Activated CD4-positive, alpha-beta T cell treated with anti-CD3 and anti-CD28 coated beads, Interleukin-2, amount 50 U/mL, for 16 hours (primary cell): ENCODE results near the gene TMEM178B.

Experiments
- DNase-seq: peaks from one replicate; pipeline ENCODE4 v3.0.0-alpha.2; 2020

The TMEM178B gene

GRCh38 chr7:141265668-141266067 lies 191.8 kb downstream of the TMEM178B start:
- DNase-seq: no peak

DNA sequence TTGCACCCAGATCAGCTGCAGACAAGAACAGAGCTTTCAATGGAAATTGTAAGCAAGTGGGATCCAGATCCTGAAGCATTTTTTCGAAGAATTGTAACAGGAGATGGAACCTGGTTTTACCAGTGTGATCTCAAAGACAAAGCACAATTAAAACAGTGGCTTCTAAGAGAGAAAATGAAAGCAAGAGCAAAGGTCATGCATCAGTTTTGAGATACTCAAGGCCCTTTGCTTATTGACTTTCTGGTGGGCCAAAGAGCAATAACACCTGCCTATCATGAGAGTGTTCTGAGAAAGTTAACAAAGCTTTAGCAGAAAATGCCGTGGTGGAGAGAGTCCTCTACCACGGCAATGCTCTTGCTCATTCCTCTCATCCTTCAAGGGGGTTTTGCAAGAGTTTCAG lies 194.8 kb downstream of the TMEM178B start:
- DNase-seq: no peak

GRCh38 chr7:141271451-141271850 lies 197.6 kb downstream of the TMEM178B start:
- DNase-seq: no peak

- no peak for DNase-seq
These were observed 198.6 kb downstream of the TMEM178B start for GRCh38 chr7:141272417-141272816.

DNA sequence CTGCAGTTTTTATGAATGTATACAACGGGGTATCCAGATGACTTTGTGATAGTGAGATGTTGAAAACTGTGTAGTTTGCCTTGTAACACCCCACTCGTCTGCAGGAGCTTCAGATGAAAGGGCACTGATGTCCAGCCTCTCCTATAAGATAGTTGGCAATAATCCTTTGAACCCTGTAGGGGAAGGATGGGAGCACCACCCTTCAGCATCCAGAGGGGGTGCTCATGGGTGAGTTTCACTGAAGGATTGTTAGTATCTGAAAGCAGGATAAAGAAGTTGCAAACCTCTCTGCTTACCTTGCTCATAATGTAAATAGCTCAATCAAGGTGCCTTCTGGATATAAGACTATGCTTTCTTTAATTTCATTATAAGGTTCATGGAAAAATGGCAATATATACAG lies 201.5 kb downstream of the TMEM178B start:
- DNase-seq: no peak

DNA sequence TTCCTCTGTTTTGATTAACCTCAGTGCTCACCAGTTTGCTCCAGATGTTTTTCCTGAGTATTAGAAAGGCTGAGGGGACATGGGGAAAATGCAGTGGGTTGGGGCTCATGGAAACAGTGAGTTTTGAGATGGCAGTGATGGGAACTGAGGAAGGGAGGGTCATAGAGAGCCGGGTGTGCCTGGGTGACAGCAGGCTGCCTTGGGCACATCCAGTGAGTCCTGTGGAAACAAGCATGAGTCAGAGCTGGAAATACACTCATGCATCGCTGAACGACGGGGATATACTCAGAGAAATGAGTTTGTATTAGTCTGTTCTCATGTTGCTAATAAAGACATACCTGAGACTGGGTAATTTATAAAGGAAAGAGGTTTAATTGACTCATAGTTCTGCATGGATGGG lies 202.2 kb downstream of the TMEM178B start:
- no peak for DNase-seq

GRCh38 chr7:141280100-141280499 lies 206.2 kb downstream of the TMEM178B start:
- no peak for DNase-seq

DNA sequence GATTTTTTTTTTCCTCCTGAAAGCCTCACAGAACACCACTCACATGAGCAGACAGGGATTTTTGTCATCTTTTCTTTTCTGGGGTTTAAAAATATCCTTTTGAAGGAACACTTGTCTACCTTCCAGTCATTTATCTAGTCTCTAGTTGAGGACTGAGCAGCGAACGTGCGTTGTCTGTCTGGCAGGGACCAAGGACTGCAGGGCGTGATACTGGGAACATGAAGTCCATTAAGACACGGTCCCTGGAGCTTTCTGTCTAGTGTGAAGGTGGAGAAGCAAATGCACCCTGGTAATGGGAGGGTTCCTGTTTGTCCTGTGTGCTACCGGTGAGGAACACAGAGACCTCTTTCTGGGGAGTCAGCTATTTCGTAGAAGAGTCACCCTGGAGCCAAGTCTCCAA lies 207.4 kb downstream of the TMEM178B start:
- DNase-seq: no peak

GRCh38 chr7:141286522-141286921 lies 212.7 kb downstream of the TMEM178B start:
- no peak for DNase-seq

- no peak for DNase-seq
These were observed 214.1 kb downstream of the TMEM178B start for GRCh38 chr7:141287936-141288335.

DNA sequence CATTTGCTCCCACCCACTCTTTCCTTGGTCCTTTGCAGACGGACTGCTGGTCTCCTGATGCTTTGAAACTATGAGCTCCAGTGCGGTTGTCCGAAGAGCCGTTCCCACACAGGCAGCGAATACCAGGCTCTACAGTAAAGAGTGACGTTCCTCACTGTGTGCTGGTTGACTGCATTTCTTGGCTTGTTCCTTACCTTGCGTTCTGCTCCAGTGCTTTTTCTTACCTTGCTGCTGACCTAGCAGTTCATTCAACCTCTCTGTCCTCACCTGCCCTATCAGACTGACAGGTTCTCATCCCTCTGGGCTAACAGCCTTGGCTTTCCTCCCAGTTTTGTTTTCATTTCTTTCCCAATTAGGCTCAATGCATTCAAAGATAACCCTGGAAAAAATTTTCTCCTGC lies 214.8 kb downstream of the TMEM178B start:
- no peak for DNase-seq

GRCh38 chr7:141290365-141290764 lies 216.5 kb downstream of the TMEM178B start:
- no peak for DNase-seq

DNA sequence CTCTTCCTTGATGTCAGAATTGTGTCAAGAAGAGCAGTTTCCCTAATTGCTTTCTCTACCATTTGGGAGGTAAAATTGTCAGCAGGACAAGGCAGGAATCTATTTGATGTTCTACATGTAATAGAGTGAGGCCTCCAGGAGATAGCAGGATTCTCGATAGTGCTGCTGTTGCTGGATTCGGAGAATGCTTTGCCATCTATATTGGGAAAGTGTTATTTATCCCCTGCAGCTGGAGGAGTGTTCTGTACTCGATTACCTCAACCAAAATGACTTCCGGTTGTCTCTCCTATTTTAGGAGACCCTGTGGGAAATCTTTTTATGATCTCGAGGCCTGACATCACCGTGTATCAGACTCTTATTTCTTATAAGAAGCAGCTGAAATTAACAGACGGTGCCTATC lies 217.1 kb downstream of the TMEM178B start:
- no peak for DNase-seq

- DNase-seq: no peak
These were observed 217.7 kb downstream of the TMEM178B start for GRCh38 chr7:141291541-141291940.

DNA sequence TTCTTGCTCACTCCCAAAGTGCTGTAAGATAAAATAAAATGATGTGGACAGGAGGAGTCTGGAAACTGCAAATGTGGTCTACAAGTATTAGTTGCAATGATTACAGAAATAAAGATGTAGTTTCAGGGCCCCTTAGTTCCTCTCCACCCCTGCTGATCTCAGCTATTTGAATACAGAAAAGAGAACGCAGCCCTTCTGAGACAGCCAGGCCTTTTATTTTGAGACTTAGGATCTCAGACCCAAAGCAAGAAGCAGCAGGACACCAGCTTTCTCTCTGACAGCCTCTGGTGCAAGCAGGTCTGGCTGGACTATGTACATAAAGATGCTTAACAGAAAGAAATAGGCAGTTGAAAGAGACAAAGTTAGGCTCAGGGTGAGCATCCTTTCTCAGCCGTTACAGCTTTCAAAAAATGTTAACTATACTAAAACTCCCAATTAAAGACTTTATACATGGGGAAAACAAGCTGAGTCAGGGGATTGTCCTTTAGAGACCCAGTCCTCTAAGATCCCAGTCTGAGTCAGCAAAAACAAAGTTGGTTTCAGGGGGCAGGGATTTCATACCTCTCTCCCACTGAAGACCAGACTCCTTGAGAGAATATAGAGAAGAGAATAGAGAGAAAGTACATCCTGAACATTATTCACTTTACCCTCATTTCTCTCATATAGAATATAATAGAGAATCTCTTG lies 220.4 kb downstream of the TMEM178B start:
- DNase-seq: no peak

- no peak for DNase-seq
These were observed 221.6 kb downstream of the TMEM178B start for GRCh38 chr7:141295367-141295895.

- DNase-seq: no peak
These were observed 227.0 kb downstream of the TMEM178B start for GRCh38 chr7:141300816-141301215.

GRCh38 chr7:141301544-141301943 lies 227.7 kb downstream of the TMEM178B start:
- no peak for DNase-seq

GRCh38 chr7:141302617-141303016 lies 228.8 kb downstream of the TMEM178B start:
- no peak for DNase-seq

GRCh38 chr7:141304291-141304690 lies 230.4 kb downstream of the TMEM178B start:
- no peak for DNase-seq

DNA sequence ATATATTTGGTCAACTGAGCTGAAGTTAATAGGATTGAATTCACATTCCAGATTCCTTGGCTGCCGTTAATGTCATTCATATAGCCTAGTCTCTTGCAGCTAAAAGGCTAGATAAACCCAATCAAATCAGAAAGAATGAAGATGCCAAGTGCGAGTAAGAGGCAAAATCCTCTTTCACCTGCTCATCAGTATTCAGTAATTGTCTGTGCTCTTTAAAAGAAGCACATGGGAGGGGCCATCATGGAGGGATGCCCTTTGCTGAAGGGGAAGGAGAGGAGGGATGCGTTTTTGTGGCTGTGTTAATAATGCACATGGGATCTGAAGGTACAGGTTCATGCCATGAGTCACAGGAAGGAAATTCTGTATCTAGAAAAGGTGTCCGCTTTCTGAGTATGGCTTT lies 232.2 kb downstream of the TMEM178B start:
- no peak for DNase-seq

GRCh38 chr7:141312395-141312794 lies 238.5 kb downstream of the TMEM178B start:
- no peak for DNase-seq

GRCh38 chr7:141312828-141313521 lies 239.1 kb downstream of the TMEM178B start:
- DNase-seq: no peak

DNA sequence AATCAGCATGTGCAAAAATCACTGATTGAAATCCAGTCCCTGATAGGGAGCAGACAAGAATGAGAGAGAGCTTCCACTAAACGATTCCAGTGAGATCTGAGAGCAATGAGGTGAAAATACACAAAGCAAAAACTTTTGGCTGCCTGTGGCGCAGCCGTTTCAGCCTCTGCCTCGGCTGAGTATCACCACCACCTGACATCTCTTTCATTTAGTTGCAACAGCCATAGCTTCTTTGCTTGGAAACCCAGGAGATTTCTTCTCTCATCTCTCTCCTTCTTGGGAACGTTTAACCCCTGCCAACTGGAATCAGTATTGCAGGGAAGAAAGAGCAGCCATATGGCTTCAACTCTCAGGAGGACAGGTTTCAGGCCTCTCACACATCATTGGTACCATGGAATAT lies 240.0 kb downstream of the TMEM178B start:
- DNase-seq: no peak
